OCI-LY1 (cell line): Measurements from ENCODE around the gene VTCN1.

ENCODE experiments used
- H2AFZ ChIP-seq: fragments of 200-600 bp; sonication (generic), shearing (Covaris generic); 2 replicates; pipeline ENCODE4 v1.6.0; 2014; ENCODE audit warnings: antibody characterized with exemption, mild to moderate bottlenecking, low read length
- H3F3A ChIP-seq: fragments of 200-600 bp; sonication (generic), shearing (Covaris generic); 2 replicates; pipeline ENCODE4 v1.6.0; 2014; ENCODE audit warnings: mild to moderate bottlenecking, antibody characterized with exemption, low read length, moderate library complexity; ENCODE audit not compliant: insufficient read depth
- H3K27ac ChIP-seq: fragments of 200-600 bp; sonication (generic); 2 replicates; pipeline ENCODE4 v1.5.1; 2014; ENCODE audit warnings: low read length, mixed run types, mild to moderate bottlenecking, low read depth; ENCODE audit not compliant: poor library complexity, severe bottlenecking
- H3K27me3 ChIP-seq: fragments of 200-600 bp; sonication (generic); 2 replicates; pipeline ENCODE4 v1.6.0; 2014; ENCODE audit warnings: antibody characterized with exemption, mild to moderate bottlenecking, low read length, moderate library complexity; ENCODE audit not compliant: insufficient read depth
- H3K36me3 ChIP-seq: fragments of 200-600 bp; sonication (generic); 2 replicates; pipeline ENCODE4 v1.6.1; 2014; ENCODE audit warnings: mild to moderate bottlenecking, antibody characterized with exemption, low read length, moderate library complexity, mixed read lengths; ENCODE audit not compliant: insufficient read depth
- H3K4me1 ChIP-seq: fragments of 200-600 bp; sonication (generic); 2 replicates; pipeline ENCODE4 v1.5.1; 2014; ENCODE audit warnings: mild to moderate bottlenecking, low read length, moderate library complexity; ENCODE audit not compliant: insufficient read depth, severe bottlenecking
- H3K4me2 ChIP-seq: fragments of 200-600 bp; sonication (generic), shearing (Covaris generic); 2 replicates; pipeline ENCODE4 v1.6.1; 2014; ENCODE audit warnings: low read length
- H3K4me3 ChIP-seq: fragments of 200-600 bp; sonication (generic); 2 replicates; pipeline ENCODE4 v1.5.1; 2014; ENCODE audit warnings: low read length, low read depth, mild to moderate bottlenecking, mixed read lengths; ENCODE audit not compliant: poor library complexity, severe bottlenecking
- H3K79me2 ChIP-seq: fragments of 200-600 bp; shearing (Covaris generic); 2 replicates; pipeline ENCODE4 v1.6.1; 2016; ENCODE audit warnings: mixed run types, low read length, mixed read lengths; ENCODE audit not compliant: insufficient read depth
- H3K9ac ChIP-seq: fragments of 200-600 bp; sonication (generic), shearing (Covaris generic); 2 replicates; pipeline ENCODE4 v1.6.1; 2014; ENCODE audit warnings: mild to moderate bottlenecking, low read length, mixed read lengths
- H3K9me2 ChIP-seq: fragments of 200-600 bp; sonication (generic), shearing (Covaris generic); 2 replicates; pipeline ENCODE4 v1.6.1; 2014; ENCODE audit warnings: low read depth, mild to moderate bottlenecking, low read length, mixed read lengths
- H3K9me3 ChIP-seq: fragments of 200-600 bp; shearing (Covaris generic); 2 replicates; pipeline ENCODE4 v1.6.1; 2014; ENCODE audit warnings: low read length, mixed read lengths
- H4K20me1 ChIP-seq: fragments of 200-600 bp; sonication (generic), shearing (Covaris generic); 2 replicates; pipeline ENCODE4 v1.6.0; 2016; ENCODE audit warnings: mild to moderate bottlenecking, low read length; ENCODE audit not compliant: insufficient read depth
- CTCF ChIP-seq: fragments of 200-600 bp; sonication (generic), shearing (Covaris generic); IDR thresholded peaks from 2 replicates; pipeline ENCODE4 v1.5.1; 2017; ENCODE audit warnings: mild to moderate bottlenecking, antibody characterized with exemption, low read length, moderate library complexity, mixed read lengths
- EZH2 ChIP-seq: fragments of 200-600 bp; sonication (generic), shearing (Covaris generic); IDR thresholded peaks from 2 replicates; pipeline ENCODE4 v1.8.0; 2017; ENCODE audit warnings: borderline replicate concordance, mixed run types, mild to moderate bottlenecking, antibody characterized with exemption, low read length, moderate library complexity, mixed read lengths

Gene VTCN1

GRCh38 chr1:117171900-117172511 lies 38.7 kb downstream of the VTCN1 start:
- no peak for TF ChIP-seq CTCF
- no peak for TF ChIP-seq EZH2
- Histone ChIP-seq H3K27ac (no peak overlapping the region), H3K4me2 (no peak overlapping the region), H3F3A (no peaks in the 10 kb centered on the region), H3K9me3 (no peaks in the 10 kb centered on the region), H3K9ac (no peak overlapping the region), H3K4me1 (no peaks in the 10 kb centered on the region), H3K27me3 (no peaks in the 10 kb centered on the region), H3K79me2 (no peaks in the 10 kb centered on the region), H3K4me3 (no peak overlapping the region), H2AFZ (no peak overlapping the region), H3K36me3 (no peaks in the 10 kb centered on the region), H3K9me2 (no peaks in the 10 kb centered on the region), H4K20me1 (no peaks in the 10 kb centered on the region)

GRCh38 chr1:117169871-117170596 lies 40.7 kb downstream of the VTCN1 start:
- Histone ChIP-seq H3K9me3 (no peaks in the 10 kb centered on the region), H3K79me2 (no peaks in the 10 kb centered on the region), H4K20me1 (no peaks in the 10 kb centered on the region), H2AFZ (no peak overlapping the region), H3K36me3 (no peaks in the 10 kb centered on the region), H3F3A (no peaks in the 10 kb centered on the region), H3K27me3 (no peaks in the 10 kb centered on the region), H3K4me1 (no peaks in the 10 kb centered on the region), H3K9me2 (no peaks in the 10 kb centered on the region), H3K4me3 (no peak overlapping the region), H3K4me2 (no peak overlapping the region), H3K9ac (no peak overlapping the region), H3K27ac (no peak overlapping the region)
- TF ChIP-seq EZH2 (no peak), CTCF (no peak)

- no peaks in the 10 kb centered on the region for H3K36me3 ChIP-seq
- TF ChIP-seq CTCF: no peak
- no peak for TF ChIP-seq EZH2
- H3K4me3 ChIP-seq: no peak overlapping the region
- no peak overlapping the region for H3K27ac ChIP-seq
- H3F3A ChIP-seq: no peaks in the 10 kb centered on the region
- no peaks in the 10 kb centered on the region for H3K27me3 ChIP-seq
- no peaks in the 10 kb centered on the region for H3K9me2 ChIP-seq
- no peak overlapping the region for H2AFZ ChIP-seq
- H3K4me2 ChIP-seq: no peak overlapping the region
- H3K9me3 ChIP-seq: no peaks in the 10 kb centered on the region
- no peaks in the 10 kb centered on the region for H3K79me2 ChIP-seq
- no peaks in the 10 kb centered on the region for H4K20me1 ChIP-seq
- no peaks in the 10 kb centered on the region for H3K4me1 ChIP-seq
- no peak overlapping the region for H3K9ac ChIP-seq
Measured at GRCh38 chr1:117167402-117167801, 43.3 kb downstream of the VTCN1 start.
